ENCODE data around the gene SYNGAP1.
"Not testable (repeated sequence)": the region's sequence is repeated elsewhere in the genome, so short reads cannot be mapped to it uniquely, and the experiment has no call there.

SYNGAP1 gene

DNA sequence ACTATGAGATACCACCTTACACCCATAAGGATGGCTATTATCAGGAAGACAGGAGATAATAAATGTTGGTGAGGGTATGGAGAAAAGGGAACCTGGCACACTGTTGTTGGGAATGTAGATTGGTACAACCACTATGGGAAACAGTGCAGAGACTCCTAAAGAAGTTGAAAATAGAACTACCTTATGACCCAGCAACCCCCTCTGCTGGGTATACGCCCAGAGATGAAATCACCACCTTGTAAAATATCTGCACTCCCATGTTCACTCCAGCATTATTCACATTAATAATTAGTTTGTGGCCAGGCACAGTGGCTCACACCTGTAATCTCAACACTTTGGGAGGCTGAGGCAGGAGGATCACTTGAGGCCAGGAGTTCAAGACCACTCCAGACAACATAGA, 61.3 kb downstream of the SYNGAP1 start:
- DNase-seq (ENCODE audit: low read depth), result no peak

DNA sequence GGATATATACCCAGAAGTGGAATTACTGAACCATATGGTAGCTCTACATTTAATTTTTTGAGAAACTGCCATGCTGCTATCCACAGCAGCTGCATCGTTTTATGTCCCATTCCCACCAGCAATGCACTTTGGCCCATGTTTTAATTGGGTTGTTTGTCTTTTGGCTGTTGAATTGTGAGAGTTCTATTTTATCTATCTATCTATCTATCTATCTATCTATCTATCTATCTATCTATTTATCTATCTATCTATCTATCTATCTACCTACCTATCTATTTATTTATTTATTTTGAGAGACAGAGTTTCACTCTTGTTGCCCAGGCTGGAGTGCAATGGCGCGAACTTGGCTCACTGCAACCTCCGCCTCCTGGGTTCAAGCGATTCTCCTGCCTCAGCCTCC, 62.8 kb downstream of the SYNGAP1 start:
- not testable (repeated sequence) for DNase-seq (ENCODE audit: low read depth)

DNA sequence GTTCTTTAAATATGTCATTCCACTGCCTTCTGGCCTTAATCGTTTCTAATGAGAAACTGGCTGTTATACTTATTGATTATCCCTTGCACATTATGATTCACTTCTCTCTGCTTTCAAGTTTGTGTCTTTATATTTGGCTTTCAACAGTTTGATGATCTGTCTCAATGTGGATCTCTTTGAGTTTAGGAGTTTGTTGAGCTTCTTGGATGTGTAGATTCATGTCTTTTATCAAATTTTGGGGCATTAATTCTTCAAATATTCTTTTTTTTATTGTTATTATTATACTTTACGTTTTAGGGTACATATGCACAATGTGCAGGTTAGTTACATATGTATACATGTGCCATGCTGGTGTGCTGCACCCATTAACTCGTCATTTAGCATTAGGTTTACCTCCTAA, 63.8 kb downstream of the SYNGAP1 start:
- DNase-seq (ENCODE audit: low read depth), result no peak

DNA sequence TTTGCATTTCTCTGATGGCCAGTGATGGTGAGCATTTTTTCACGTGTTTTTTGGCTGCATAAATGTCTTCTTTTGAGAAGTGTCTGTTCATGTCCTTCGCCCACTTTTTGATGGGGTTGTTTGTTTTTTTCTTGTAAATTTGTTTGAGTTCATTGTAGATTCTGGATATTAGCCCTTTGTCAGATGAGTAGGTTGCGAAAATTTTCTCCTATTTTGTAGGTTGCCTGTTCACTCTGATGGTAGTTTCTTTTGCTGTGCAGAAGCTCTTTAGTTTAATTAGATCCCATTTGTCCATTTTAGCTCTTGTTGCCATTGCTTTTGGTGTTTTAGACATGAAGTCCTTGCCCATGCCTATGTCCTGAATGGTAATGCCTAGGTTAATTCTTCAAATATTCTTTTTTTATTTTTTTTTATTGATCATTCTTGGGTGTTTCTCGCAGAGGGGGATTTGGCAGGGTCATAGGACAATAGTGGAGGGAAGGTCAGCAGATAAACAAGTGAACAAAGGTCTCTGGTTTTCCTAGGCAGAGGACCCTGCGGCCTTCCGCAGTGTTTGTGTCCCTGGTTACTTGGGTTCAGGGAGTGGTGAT, 64.9 kb downstream of the SYNGAP1 start:
- not testable (repeated sequence) for DNase-seq (ENCODE audit: low read depth)

DNA sequence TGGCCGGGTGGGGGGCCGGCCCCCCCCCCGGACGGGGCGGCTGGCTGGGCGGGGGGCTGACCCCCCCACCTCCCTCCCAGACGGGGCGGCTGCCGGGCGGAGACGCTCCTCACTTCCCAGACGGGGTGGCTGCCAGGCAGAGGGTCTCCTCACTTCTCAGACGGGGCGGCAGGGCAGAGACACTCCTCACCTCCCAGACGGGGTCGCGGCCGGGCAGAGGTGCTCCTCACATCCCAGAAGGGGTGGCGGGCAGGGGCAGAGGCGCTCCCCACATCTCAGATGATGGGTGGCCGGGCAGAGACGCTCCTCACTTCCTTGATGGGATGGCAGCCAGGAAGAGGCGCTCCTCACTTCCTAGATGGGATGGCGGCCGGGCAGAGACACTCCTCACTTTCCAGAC, 65.8 kb downstream of the SYNGAP1 start:
- not testable (repeated sequence) for DNase-seq (ENCODE audit: low read depth)

DNA sequence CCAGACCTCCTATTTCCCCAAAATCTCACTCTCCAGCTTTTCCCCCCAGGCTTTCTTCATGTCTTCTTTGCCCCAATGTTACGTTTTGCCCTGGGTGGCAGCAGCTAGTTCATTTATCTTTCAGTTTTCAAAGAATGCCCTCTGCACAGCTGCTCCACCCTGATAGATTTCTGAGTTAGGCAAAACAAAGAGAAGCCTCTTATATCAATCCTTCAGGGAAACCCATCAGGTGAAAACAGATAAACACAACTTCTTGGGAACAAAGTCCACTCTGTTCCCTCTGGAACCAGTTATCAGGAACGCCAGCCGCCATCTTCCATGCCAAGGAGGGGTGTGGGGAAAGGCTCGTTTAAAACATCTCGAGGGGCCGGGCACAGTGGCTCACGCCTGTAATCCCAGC, 68.5 kb downstream of the SYNGAP1 start:
- no peak for DNase-seq (ENCODE audit: low read depth)

DNA sequence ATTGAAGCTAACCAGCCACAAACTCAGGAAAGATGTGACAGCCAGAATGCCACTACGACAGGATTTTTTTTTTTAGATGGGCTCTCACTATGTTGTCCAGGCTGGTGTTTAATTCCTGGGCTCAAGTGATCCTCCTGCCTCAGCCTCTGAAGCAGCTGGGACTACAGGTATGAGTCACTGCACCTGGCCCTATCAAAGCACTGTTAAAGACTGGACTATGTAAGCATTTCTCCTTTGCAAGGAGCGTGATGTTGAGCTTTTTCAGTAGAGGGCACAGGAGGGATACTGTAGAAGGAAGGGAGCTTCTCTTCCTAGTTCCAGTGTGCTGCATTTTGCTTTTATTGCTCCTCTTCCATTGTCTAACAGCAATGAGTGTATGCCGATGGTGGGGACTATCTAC, 70.3 kb downstream of the SYNGAP1 start:
- DNase-seq (ENCODE audit: low read depth), result no peak

DNA sequence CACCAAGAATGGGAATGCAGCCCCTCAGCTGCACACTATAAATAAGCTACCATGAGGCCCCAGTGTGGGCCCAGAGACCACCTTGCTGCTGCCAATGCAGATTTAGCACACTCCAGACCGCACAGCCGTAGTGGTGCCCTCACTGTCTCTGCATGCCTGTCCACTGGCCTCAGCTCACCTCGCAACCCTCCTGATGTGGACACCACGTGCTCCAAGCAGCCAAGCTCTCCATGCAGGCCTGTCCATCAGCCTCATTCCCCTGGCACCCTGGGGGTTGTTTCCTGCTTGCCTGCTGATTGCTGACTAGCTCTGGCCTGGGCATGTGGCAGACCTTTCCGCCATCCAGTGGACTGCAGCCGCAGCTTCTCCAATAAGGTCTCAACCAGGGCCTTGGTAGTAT, 70.8 kb downstream of the SYNGAP1 start:
- DNase-seq (ENCODE audit: low read depth), result no peak

DNA sequence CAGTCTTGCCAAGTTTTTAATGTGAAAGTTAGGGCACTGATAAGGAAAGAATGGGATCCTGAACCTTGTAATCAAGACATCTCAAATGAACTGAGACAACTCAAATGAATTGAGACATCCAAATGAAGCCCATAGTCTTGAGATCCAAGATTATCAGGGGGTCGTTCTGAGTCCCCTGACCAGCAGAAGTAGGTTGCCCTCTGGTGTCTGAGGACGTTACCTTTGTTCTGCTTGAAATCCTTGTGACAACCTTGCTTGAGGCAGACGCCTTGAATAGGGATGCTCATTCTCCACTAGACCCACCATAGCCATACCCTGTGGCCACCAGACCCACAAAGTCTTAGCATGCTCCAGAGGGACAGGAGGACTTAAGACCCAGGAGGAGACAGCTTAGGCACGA, 72.2 kb downstream of the SYNGAP1 start:
- no peak for DNase-seq (ENCODE audit: low read depth)

DNA sequence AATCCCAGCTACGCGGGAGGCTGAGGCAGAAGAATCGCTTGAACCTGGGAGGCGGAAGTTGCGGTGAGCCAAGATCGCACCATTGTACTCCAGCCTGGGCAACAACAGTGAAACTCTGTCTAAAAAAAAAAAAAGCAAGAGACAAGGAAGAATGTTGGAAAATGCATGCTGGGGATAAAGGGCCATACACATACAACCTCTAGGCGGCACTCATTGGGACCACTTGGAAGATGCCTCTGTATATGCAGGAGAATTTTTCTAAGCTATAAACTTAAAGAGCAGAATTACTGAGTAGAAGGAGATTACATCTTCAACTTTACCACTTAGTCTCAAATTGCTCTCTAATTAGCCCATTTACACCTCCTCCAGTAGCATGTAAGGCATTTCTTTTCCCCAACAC, 77.3 kb downstream of the SYNGAP1 start:
- DNase-seq (ENCODE audit: low read depth), result no peak

DNA sequence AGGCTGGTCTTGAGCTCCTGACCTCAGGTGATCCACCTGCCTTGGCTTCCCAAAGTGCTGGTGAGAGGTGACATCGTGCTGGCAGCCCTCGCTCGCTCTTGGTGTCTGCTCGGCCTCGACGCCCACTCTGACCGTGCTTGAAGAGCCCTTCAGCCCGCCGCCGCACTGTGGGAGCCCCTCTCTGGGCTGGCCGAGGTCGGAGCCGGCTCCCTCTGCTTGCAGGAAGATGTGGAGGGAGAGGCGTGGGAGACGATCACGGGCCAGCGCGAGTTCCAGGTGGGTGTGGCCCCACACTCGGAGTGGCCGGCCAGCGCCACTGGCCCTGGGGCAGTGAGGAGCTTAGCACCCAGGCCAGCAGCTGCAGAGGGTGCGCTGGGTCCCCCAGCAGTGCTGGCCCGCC, 82.6 kb downstream of the SYNGAP1 start:
- DNase-seq (ENCODE audit: low read depth), result no peak

DNA sequence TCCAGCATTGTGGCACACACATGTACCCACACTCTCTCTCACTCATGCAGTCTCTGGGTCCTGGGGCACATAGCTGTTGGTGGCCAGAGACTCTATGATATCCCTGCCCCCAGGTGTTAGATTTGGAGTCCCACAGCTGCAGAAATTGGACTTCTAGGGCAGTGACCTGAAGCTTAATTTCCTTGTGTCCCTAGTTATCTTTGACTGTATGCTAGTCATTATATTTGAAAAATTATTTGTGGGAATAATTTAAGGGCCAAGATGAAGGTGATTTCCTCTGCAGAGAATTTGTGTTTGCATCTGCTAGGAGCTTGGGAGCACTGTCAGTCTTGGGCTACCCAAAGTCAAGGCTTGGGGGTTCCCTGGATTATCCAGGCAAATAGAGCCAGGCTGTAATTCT, 84.6 kb downstream of the SYNGAP1 start:
- no peak for DNase-seq (ENCODE audit: low read depth)

Data from stimulated activated CD8-positive, alpha-beta memory T cell treated with anti-CD3 and anti-CD28 coated beads, Interleukin-12 subunit alpha, Interleukin-12 subunit beta, amount 100 ng/mL, for 4 hours (primary cell).